Body of pancreas (tissue), 4 donors: ENCODE results near the gene PARP11. TPM values are rescaled to one million over a fixed set of nuclear protein-coding genes. Genes with fewer than 3 reads are reported as not detected.

Experiments used
- ATAC-seq: fragments of 150-250 bp; one replicate; pipeline ENCODE4 v1.9.1; 2016
- DNase-seq, 4 donors: peaks; one replicate each; pipeline ENCODE4 v3.0.0-alpha.2; 2019
- H3K27ac ChIP-seq, 4 donors: fragments of 200-600 bp; sonication (generic); 1 replicate in 3 of 4; 2 replicates in 1 of 4; pipeline versions ENCODE4 v1.5.1 to v1.6.1; 2016 to 2019; ENCODE audit warnings: mild to moderate bottlenecking in 1 of 4, mixed read lengths in 1 of 4, moderate library complexity in 1 of 4
- H3K27me3 ChIP-seq, 2 donors: fragments of 200-600 bp; sonication (generic); one replicate each; pipeline ENCODE4 v1.6.0; 2016; ENCODE audit warnings: mild to moderate bottlenecking in 1 of 2
- H3K36me3 ChIP-seq, 2 donors: fragments of 200-600 bp; sonication (generic); replicated peaks in 1 of 2; 2 replicates each; pipeline ENCODE4 v1.5.1; 2016; ENCODE audit warnings: low read depth in 2 of 2; ENCODE audit not compliant: insufficient read depth in 1 of 2
- H3K4me1 ChIP-seq: fragments of 200-600 bp; sonication (generic); one replicate; pipeline ENCODE4 v1.6.0; 2016
- H3K4me3 ChIP-seq, 2 donors: fragments of 200-600 bp; sonication (generic); 1 replicate in 1 of 2; 2 replicates in 1 of 2; pipeline ENCODE4 v1.5.1; 2016 to 2019
- H3K9me3 ChIP-seq, 3 donors: fragments of 200-600 bp; sonication (generic); 1 replicate in 2 of 3; 2 replicates in 1 of 3; pipeline ENCODE4 v1.5.1; 2016
- POLR2A ChIP-seq, 3 donors: fragments of 450-650 bp; IDR thresholded peaks; one replicate each; pipeline ENCODE4 v1.6.1; 2016; ENCODE audit warnings: antibody characterized with exemption in 3 of 3, mild to moderate bottlenecking in 2 of 3
- WGBS, 2 donors: methylation state at CpG; one replicate each; pipeline ENCODE4 v1.1.5; 2017; 5-methylcytosine and 5-hydroxymethylcytosine counted together
- intact Hi-C: fragments of 100-400 bp; cut with DNase I; formaldehyde crosslinking; loops from one replicate; pipeline ENCODE4 v1.15.1; 2023
- total RNA-seq, 2 donors: library from RNA; depleted of rRNA; stranded (reverse); fragments of >200 nt; gene quantifications; one replicate each; pipeline ENCODE4 v1.1.0, GENCODE V29; 2016
- TF ChIP-seq, protein P1 (sequence below), 7 experiments: fragments of 450-650 bp in 4 of 7; fragments of 200-600 bp in 3 of 7; sonication (generic) in 3 of 7; IDR thresholded peaks; one replicate each; pipeline ENCODE4 v1.5.1; 2016 to 2019; ENCODE audit warnings: antibody characterized with exemption in 7 of 7

PARP11 gene
- total RNA-seq, 2 donors from 2014 or later: 2.3 to 3.3 TPM

DNA sequence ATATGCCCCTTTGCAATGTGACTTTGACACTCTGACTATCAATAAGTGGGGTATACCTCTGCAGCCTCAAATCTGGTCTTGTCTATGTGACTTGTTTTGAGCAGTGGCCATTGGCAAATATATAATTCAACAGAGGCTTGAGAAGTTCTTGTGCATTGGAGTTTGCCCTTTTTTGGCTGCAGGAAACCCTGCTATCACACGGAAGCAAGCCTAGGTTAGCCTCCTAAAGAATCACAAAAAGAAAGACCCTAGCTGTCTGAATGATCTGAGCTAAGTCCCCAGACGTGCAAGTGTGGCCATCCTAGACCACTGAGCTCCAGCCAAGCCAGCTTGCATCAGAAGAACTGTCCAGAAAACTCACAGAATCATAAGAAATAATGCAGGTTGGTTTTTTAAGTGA, 31.8 kb upstream of the PARP11 start:
- no peaks in the 10 kb centered on the region for H3K27me3 ChIP-seq
- intact Hi-C loops: no loop called here
- H3K9me3 ChIP-seq: no peaks in the 10 kb centered on the region
- no peak overlapping the region for H3K4me3 ChIP-seq
- DNase-seq (no peak), ATAC-seq (no peak)
- TF ChIP-seq, protein P1, sequence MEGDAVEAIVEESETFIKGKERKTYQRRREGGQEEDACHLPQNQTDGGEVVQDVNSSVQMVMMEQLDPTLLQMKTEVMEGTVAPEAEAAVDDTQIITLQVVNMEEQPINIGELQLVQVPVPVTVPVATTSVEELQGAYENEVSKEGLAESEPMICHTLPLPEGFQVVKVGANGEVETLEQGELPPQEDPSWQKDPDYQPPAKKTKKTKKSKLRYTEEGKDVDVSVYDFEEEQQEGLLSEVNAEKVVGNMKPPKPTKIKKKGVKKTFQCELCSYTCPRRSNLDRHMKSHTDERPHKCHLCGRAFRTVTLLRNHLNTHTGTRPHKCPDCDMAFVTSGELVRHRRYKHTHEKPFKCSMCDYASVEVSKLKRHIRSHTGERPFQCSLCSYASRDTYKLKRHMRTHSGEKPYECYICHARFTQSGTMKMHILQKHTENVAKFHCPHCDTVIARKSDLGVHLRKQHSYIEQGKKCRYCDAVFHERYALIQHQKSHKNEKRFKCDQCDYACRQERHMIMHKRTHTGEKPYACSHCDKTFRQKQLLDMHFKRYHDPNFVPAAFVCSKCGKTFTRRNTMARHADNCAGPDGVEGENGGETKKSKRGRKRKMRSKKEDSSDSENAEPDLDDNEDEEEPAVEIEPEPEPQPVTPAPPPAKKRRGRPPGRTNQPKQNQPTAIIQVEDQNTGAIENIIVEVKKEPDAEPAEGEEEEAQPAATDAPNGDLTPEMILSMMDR (IDR thresholded peaks at IDR 0.05): no peak
- no peak for TF ChIP-seq POLR2A (IDR thresholded peaks at IDR 0.05)
- H3K27ac ChIP-seq: no peak overlapping the region
- H3K4me1 ChIP-seq: no peaks in the 10 kb centered on the region
- H3K36me3 ChIP-seq: no peaks in the 10 kb centered on the region
- WGBS, 2 donors: 50 to 64% methylated on average over 2 of the region's 2 CpGs

DNA sequence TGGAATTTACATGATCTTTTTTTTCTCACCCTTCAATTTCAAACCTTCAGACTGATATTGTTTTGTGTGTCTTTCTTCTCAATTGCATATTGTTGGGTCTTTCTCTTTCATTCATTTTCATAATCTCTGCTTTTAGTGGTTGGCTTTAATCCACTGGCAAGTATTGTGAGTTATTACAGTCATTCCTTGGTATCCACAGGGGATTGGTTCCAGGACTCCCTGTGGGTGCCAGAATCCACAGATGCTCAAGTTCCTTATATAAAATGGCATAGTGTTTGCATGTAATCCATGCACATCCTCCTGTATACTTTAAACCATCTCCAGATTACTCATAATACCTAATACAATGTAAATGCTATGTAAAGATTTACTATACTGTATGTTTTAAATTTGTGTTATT, 29.7 kb upstream of the PARP11 start:
- Histone ChIP-seq H3K27ac (no peak overlapping the region), H3K9me3 (no peaks in the 10 kb centered on the region), H3K27me3 (no peaks in the 10 kb centered on the region), H3K4me1 (no peaks in the 10 kb centered on the region), H3K4me3 (no peak overlapping the region), H3K36me3 (no peaks in the 10 kb centered on the region)
- intact Hi-C loops: no loop called here
- DNase-seq: no peak
- TF ChIP-seq POLR2A (IDR thresholded peaks at IDR 0.05): no peak
- TF ChIP-seq, protein P1 (IDR thresholded peaks at IDR 0.05): no peak
- no peak for ATAC-seq

DNA sequence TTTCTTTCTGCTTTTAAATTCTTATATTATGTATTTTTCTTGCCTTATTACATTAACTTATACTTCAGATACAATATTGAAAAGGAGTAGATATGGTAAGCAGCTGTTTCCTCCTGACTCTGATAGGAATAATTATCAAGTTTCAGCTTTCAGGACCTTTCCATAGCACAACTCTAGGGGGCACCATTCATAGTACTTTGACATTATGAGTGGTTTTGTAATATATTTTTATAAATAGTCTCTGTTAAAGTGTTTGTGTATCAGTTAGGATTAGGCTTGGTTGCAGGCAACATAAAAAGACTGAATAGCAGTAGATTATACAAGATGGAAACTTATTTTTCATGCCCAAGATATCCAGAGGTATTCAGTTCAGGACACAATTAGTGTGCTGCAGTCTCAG, 27.9 kb upstream of the PARP11 start:
- DNase-seq (no peak), ATAC-seq (no peak)
- Histone ChIP-seq H3K4me3 (no peak overlapping the region), H3K36me3 (no peaks in the 10 kb centered on the region), H3K9me3 (no peaks in the 10 kb centered on the region), H3K4me1 (no peaks in the 10 kb centered on the region), H3K27ac (no peak overlapping the region), H3K27me3 (no peaks in the 10 kb centered on the region)
- intact Hi-C loops: no loop called here
- TF ChIP-seq POLR2A (IDR thresholded peaks at IDR 0.05): no peak
- TF ChIP-seq, protein P1 (IDR thresholded peaks at IDR 0.05): no peak

DNA sequence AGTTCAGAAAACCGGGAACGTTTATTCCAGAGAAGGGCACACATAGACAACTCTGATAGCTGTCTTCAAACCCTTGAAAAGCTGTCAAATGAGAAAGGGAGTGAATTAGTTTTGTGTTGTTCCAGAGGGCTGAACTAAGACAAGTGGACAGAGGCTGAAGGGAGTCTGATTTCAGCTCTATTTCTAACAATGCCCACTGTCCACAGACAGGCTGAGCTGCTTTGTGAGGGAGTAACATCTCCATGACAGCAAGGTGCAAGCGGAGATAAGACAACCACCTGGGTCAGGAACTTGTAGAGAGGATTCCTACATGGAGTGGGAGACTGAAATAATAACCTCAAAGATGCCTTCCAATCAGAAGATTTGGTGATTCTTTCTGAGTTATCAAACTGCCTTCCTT, 25.6 kb upstream of the PARP11 start:
- Histone ChIP-seq H3K27me3 (no peaks in the 10 kb centered on the region), H3K4me1 (no peaks in the 10 kb centered on the region), H3K36me3 (no peaks in the 10 kb centered on the region), H3K4me3 (no peak overlapping the region), H3K27ac (no peak overlapping the region), H3K9me3 (no peaks in the 10 kb centered on the region)
- no peak for TF ChIP-seq POLR2A (IDR thresholded peaks at IDR 0.05)
- TF ChIP-seq, protein P1 (IDR thresholded peaks at IDR 0.05): no peak
- DNase-seq (no peak), ATAC-seq (no peak)
- 53 to 54% methylated on average over 3 of the region's 3 CpGs for WGBS, 2 donors
- intact Hi-C loops: no loop called here

DNA sequence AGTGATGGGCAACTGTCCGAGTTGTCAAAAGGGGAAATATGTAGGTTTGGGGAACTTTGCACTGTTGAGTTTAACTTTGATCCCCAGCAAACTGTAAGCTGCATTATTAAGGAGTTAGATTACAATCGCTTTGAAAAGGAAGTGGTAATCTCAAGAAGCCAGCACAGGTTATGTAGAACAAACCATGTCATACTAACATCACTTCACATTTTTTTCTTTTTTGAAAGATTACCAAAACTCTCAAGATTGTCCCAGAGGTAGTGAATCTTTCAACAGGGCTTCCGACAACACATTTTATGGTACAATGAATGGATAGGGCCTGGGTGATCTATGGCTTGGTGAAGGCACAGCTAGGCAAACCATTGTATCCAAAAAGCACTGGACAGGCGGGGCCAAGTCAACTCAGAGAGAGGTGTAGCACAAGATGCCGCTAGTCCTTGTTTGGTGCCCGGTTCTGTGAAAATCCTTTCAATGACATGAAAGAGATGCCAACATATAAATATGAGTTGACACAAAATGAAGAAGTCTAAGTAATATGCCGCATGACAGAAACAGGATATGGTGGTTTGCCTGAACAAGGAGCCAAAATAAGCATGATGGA, 24.3 kb upstream of the PARP11 start:
- Histone ChIP-seq H3K4me3 (no peak overlapping the region), H3K36me3 (no peaks in the 10 kb centered on the region), H3K9me3 (no peaks in the 10 kb centered on the region), H3K4me1 (no peaks in the 10 kb centered on the region), H3K27me3 (no peaks in the 10 kb centered on the region), H3K27ac (peak overlapping the region in 1 of 4 donors; percentile 74)
- TF ChIP-seq, protein P1 (IDR thresholded peaks at IDR 0.05): no peak
- DNase-seq (no peak), ATAC-seq (no peak)
- 78 to 81% methylated on average over 7 of the region's 7 CpGs for WGBS, 2 donors
- intact Hi-C loops: no loop called here
